ENCODE data around the gene HEPACAM2. TPM values are rescaled to one million over a fixed set of nuclear protein-coding genes. Genes with fewer than 3 reads are reported as not detected.
A peak's percentile ranks its signal among the peaks of the same experiment; 100 is the strongest.

Gene HEPACAM2
- total and polyA plus RNA-seq, 2 experiments from 2014 or later: 14.0 to 15.7 TPM

DNA sequence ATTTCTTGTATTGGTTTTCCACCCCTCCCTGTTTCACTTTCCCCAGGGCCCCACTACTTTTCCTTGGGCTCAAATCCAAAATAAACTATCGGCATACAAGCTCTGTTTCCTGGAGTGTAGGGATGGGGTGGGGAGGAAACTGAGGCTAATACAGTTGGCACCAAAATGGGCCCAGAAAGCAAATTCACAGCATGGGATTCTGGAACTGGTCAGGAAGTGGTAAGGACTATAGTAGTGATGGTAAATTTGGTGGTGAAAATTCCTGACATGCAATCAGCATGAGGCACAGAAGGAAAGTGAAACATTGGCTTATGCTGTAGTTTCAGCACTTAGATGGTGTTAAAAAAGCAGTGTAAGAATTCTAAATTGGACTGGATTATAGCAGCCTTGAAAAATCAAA, 69.4 kb downstream of the HEPACAM2 start:
- DNase-seq (ENCODE audit: low spot score): no peak
- H3K9me3 ChIP-seq (ENCODE audit: low read depth): no peaks in the 10 kb centered on the region
- H3K79me2 ChIP-seq: no peaks in the 10 kb centered on the region
- no peaks in the 10 kb centered on the region for H3K4me1 ChIP-seq (ENCODE audit: insufficient read depth)
- H4K20me1 ChIP-seq (ENCODE audit: insufficient read depth, poor library complexity, severe bottlenecking): no peaks in the 10 kb centered on the region
- no peak overlapping the region for H3K4me2 ChIP-seq
- H2AFZ ChIP-seq: no peak overlapping the region
- H3K4me3 ChIP-seq: no peak overlapping the region
- WGBS (ENCODE audit: low lambda C conversion rate, missing lambda C conversion rate): 68% methylated on average over 1 of the region's 1 CpG
- H3K9me2 ChIP-seq (replicated peaks; ENCODE audit: insufficient read depth): no peaks in the 10 kb centered on the region
- no peaks in the 10 kb centered on the region for H3K27me3 ChIP-seq
- H3K36me3 ChIP-seq (replicated peaks; ENCODE audit: insufficient read depth, low read depth): no peaks in the 10 kb centered on the region
- TF ChIP-seq EZH2phosphoT487 (IDR thresholded peaks at IDR 0.05; ENCODE audit: low read depth, severe bottlenecking, unreplicated experiment): no peak
- TF ChIP-seq EZH2 (IDR thresholded peaks at IDR 0.05; ENCODE audit: borderline replicate concordance): no peak
- TF ChIP-seq, protein P1, sequence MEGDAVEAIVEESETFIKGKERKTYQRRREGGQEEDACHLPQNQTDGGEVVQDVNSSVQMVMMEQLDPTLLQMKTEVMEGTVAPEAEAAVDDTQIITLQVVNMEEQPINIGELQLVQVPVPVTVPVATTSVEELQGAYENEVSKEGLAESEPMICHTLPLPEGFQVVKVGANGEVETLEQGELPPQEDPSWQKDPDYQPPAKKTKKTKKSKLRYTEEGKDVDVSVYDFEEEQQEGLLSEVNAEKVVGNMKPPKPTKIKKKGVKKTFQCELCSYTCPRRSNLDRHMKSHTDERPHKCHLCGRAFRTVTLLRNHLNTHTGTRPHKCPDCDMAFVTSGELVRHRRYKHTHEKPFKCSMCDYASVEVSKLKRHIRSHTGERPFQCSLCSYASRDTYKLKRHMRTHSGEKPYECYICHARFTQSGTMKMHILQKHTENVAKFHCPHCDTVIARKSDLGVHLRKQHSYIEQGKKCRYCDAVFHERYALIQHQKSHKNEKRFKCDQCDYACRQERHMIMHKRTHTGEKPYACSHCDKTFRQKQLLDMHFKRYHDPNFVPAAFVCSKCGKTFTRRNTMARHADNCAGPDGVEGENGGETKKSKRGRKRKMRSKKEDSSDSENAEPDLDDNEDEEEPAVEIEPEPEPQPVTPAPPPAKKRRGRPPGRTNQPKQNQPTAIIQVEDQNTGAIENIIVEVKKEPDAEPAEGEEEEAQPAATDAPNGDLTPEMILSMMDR (IDR thresholded peaks at IDR 0.05; ENCODE audit: poor library complexity): no peak
- no peak overlapping the region for H3K27ac ChIP-seq

GRCh38 chr7:93150200-93150835, 76.0 kb downstream of the HEPACAM2 start:
- H3K4me1 ChIP-seq (ENCODE audit: insufficient read depth): peaks cover 4% of the 10 kb centered on the region
- no peak overlapping the region for H3K4me2 ChIP-seq
- 80% methylated on average over 1 of the region's 1 CpG for WGBS (ENCODE audit: low lambda C conversion rate, missing lambda C conversion rate)
- TF ChIP-seq, protein P1 (IDR thresholded peaks at IDR 0.05; ENCODE audit: poor library complexity): no peak
- TF ChIP-seq EZH2phosphoT487 (IDR thresholded peaks at IDR 0.05; ENCODE audit: low read depth, severe bottlenecking, unreplicated experiment): no peak
- DNase-seq (ENCODE audit: low spot score): peak; percentile 10
- no peak overlapping the region for H2AFZ ChIP-seq
- H3K27ac ChIP-seq: peak overlapping the region; percentile 38
- H3K27me3 ChIP-seq: no peaks in the 10 kb centered on the region
- no peak overlapping the region for H3K4me3 ChIP-seq
- H3K9me3 ChIP-seq (ENCODE audit: low read depth): no peaks in the 10 kb centered on the region
- H3K9me2 ChIP-seq (replicated peaks; ENCODE audit: insufficient read depth): no peaks in the 10 kb centered on the region
- H3K36me3 ChIP-seq (replicated peaks; ENCODE audit: insufficient read depth, low read depth): no peaks in the 10 kb centered on the region
- H4K20me1 ChIP-seq (ENCODE audit: insufficient read depth, poor library complexity, severe bottlenecking): no peaks in the 10 kb centered on the region
- no peaks in the 10 kb centered on the region for H3K79me2 ChIP-seq

- Histone ChIP-seq H3K9me2 (replicated peaks; ENCODE audit: insufficient read depth) (no peaks in the 10 kb centered on the region), H4K20me1 (ENCODE audit: insufficient read depth, poor library complexity, severe bottlenecking) (no peaks in the 10 kb centered on the region), H3K36me3 (replicated peaks; ENCODE audit: insufficient read depth, low read depth) (no peaks in the 10 kb centered on the region), H3K9me3 (ENCODE audit: low read depth) (no peaks in the 10 kb centered on the region), H2AFZ (peak overlapping the region; percentile 32), H3K4me2 (peak overlapping the region; percentile 61), H3K27ac (no peak overlapping the region), H3K4me1 (ENCODE audit: insufficient read depth) (peaks cover 4% of the 10 kb centered on the region), H3K4me3 (no peak overlapping the region), H3K27me3 (no peaks in the 10 kb centered on the region), H3K79me2 (no peaks in the 10 kb centered on the region)
- WGBS (ENCODE audit: low lambda C conversion rate, missing lambda C conversion rate): 88% methylated on average over 3 of the region's 3 CpGs
- DNase-seq (ENCODE audit: low spot score): no peak
- TF ChIP-seq EZH2 (IDR thresholded peaks at IDR 0.05; ENCODE audit: borderline replicate concordance) (no peak), EZH2phosphoT487 (IDR thresholded peaks at IDR 0.05; ENCODE audit: low read depth, severe bottlenecking, unreplicated experiment) (no peak)
- TF ChIP-seq, protein P1 (IDR thresholded peaks at IDR 0.05; ENCODE audit: poor library complexity): no peak
Measured at GRCh38 chr7:93148727-93149126, 77.5 kb downstream of the HEPACAM2 start.

Measured in hepatocyte (in vitro differentiated cells).